Fibroblast of the aortic adventitia (primary cell): ENCODE measurements around the gene PLCL2. TPM values are rescaled to one million over a fixed set of nuclear protein-coding genes. Genes with fewer than 3 reads are reported as not detected.

Experiments used
- DNase-seq: peaks from one replicate; pipeline ENCODE4 v3.0.0-alpha.2; 2010; ENCODE audit warnings: low read depth
- H3K4me3 ChIP-seq: 2 replicates; pipeline ENCODE4 v1.5.1; 2011; ENCODE audit warnings: low read depth, mild to moderate bottlenecking, control low read depth, low read length, moderate library complexity
- total RNA-seq: library from RNA; depleted of rRNA; stranded (reverse); fragments of >200 nt; gene quantifications from 2 replicates; pipeline ENCODE4 v1.2.3, GENCODE V29; 2012; ENCODE audit warnings: low replicate concordance
- TF ChIP-seq, protein P1 (sequence below): IDR thresholded peaks from 2 replicates; pipeline ENCODE4 v1.5.1; 2011; ENCODE audit warnings: mild to moderate bottlenecking, low read length, control low read depth, inconsistent platforms; ENCODE audit not compliant: insufficient read depth

The PLCL2 gene
- total RNA-seq, 1 donor: 11.6 TPM

DNA sequence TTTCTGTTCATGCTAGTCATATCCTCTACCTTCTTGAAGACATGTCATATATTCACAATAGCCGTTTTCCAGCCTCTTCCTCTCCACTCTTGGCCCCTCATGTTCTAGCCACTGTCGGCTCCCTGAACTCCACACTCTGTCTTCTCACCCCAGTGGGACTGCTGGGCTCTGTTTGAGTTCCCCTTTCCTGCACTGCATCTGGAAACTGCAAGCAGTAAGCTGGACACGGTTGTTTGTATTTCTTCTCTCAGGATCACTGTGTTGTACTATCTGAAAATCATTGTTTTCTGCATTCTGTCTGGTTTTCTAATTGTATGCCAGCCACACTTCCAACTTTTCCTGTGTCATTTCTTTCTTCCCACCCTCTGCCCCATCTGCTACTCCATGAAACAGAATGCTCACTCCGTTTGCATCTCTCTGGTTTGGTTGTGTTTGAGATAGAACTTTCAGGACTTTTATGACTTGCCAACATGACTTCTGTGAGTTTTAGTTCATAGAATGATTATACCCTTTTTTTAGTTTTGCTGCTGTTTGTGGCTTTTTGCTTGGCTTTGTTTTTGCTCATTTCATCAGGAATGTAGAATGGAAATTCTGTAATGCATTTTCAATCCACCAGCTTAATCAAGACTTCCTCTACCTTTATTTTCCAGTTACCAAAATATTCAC lies 192.3 kb downstream of the PLCL2 start:
- TF ChIP-seq, protein P1, sequence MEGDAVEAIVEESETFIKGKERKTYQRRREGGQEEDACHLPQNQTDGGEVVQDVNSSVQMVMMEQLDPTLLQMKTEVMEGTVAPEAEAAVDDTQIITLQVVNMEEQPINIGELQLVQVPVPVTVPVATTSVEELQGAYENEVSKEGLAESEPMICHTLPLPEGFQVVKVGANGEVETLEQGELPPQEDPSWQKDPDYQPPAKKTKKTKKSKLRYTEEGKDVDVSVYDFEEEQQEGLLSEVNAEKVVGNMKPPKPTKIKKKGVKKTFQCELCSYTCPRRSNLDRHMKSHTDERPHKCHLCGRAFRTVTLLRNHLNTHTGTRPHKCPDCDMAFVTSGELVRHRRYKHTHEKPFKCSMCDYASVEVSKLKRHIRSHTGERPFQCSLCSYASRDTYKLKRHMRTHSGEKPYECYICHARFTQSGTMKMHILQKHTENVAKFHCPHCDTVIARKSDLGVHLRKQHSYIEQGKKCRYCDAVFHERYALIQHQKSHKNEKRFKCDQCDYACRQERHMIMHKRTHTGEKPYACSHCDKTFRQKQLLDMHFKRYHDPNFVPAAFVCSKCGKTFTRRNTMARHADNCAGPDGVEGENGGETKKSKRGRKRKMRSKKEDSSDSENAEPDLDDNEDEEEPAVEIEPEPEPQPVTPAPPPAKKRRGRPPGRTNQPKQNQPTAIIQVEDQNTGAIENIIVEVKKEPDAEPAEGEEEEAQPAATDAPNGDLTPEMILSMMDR: no peak
- no peak for DNase-seq

DNA sequence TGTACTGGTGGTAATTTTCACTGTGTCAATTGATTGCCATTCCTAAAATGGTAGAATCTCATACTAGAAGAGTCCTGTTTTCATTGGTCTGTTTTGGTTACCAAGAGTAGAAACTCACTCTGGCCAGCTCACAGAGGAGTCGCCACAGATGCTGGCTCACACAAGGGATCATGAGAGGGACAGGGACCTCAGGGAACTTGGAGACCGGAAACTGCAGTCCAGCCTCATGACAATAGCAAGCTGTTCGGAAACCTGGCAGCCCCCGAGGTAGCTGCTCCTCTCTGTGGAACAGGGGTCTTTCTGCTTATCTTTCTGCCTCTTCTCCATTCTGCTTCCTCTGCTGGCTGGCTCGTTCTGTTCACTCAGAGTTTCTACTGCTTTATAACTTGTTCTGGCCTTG lies 192.9 kb downstream of the PLCL2 start:
- no peak for DNase-seq

More for the DNA sequence above, 192.3 kb downstream of the PLCL2 start:
- H3K4me3 ChIP-seq: no peak overlapping the region

DNA sequence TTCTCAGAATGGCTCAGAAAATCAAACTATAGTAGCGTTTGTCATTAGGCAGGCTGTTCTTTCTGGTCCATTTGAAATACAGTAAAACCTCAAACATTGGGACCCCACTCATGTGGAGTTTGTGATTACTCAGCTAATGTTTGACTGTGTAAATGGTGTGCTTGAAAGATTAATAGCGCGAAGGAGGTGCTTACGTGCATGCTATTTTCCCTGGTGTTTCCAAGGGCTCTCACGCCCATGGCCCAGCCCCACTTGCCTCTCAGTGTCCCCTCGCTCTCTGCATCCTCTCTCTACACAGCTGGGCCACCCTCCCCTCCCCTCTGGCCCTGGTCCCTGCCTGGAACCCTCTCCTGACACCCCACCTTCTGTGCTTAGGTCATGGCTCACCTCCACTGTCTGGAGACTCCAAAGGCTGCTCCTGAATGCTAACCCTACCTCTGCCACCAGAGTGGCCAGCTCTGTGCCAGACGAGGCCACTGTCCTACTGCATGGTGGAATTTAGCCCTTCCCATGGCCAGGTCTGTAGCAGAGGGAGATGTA lies 194.2 kb downstream of the PLCL2 start:
- TF ChIP-seq, protein P1: no peak
- H3K4me3 ChIP-seq: no peak overlapping the region
- DNase-seq: no peak

More for the DNA sequence above, 192.9 kb downstream of the PLCL2 start:
- no peak overlapping the region for H3K4me3 ChIP-seq
- TF ChIP-seq, protein P1: no peak

DNA sequence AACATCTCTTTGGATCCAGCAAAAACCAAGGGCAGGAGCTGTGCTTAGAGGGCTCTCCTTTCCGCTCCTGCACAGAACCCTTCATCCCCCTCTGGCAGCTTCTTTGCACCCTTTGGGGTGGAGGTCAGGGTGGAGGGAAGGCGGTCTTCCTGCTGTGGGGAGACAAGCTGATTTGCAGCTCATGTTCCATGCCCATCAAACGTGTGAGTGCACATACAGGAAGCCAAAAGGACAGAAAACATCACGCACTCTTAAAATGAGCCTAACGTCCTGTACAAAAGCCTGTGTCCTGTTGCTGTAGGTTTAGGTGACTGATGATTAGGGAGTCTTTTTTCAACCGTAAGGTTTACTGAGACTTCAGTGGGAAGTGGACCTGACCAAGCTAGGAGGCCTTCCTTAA lies 195.2 kb downstream of the PLCL2 start:
- DNase-seq: no peak
- no peak overlapping the region for H3K4me3 ChIP-seq
- TF ChIP-seq, protein P1: no peak

DNA sequence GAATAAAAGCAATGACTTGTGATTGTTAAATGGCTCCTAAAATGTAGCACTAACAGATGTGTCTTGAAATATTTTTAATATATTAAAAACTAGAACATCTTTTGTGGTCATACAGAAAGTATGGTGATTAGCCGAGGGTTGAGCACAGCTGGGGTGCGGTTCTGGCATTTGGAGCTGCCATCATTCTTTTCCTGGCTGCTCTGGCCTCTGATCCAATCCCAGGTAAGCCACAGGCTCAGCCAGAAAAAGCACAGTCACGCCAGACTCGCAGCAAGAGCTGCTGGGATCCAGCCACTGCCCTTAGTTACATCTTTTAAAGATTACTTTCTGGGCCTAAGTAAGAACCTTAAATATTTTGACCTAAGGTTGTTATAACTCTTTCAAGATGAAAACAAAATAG lies 196.8 kb downstream of the PLCL2 start:
- no peak for DNase-seq
- TF ChIP-seq, protein P1: no peak
- no peak overlapping the region for H3K4me3 ChIP-seq

DNA sequence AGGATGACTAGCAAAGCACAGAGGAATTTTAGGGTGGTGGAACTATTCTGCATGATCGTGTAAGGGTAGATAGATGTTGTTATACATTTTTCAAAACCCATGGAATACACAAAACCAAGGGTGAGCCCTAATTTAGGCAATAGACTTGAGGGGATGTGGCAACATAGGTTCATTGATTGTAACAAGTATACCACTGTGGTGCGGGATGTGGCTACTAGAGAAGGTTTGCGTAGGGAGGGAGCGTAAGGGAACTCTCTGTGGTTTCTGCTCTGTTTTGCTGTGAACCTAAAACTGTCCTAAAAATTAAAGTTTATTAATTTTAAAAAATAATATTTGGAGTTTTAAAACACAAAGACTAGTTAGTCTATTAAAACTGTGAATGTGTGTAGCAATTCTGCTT lies 202.8 kb downstream of the PLCL2 start:
- DNase-seq: no peak
- TF ChIP-seq, protein P1: no peak
- H3K4me3 ChIP-seq: no peak overlapping the region

DNA sequence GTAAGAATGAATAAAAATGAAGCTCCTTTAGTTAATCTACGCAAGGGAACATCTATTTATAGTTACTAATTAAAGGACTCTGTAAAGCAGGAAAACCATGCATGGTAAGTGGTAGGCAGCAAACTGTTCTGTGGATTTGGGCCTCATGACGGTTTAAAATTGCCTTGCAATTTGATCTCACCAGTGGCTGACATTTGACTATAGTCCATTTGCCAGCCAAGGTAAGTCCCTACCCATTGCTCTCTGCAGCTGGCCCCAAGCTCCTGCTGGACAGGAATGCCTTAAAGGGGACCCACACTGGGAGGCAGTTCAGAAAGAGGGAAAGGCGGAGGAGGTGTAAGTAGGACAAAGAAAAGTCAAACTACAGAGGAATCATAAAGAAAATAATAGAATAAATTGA lies 203.3 kb downstream of the PLCL2 start:
- no peak for DNase-seq
- TF ChIP-seq, protein P1: no peak
- H3K4me3 ChIP-seq: no peak overlapping the region
